ENCODE data around the gene TPP1. TPM values are rescaled to one million over a fixed set of nuclear protein-coding genes. Genes with fewer than 3 reads are reported as not detected.
A peak's percentile ranks its signal among the peaks of the same experiment; 100 is the strongest.

The TPP1 gene
- total and polyA plus RNA-seq, 5 experiments from 2014 or later: 84.8 to 130 (median 107) TPM

DNA sequence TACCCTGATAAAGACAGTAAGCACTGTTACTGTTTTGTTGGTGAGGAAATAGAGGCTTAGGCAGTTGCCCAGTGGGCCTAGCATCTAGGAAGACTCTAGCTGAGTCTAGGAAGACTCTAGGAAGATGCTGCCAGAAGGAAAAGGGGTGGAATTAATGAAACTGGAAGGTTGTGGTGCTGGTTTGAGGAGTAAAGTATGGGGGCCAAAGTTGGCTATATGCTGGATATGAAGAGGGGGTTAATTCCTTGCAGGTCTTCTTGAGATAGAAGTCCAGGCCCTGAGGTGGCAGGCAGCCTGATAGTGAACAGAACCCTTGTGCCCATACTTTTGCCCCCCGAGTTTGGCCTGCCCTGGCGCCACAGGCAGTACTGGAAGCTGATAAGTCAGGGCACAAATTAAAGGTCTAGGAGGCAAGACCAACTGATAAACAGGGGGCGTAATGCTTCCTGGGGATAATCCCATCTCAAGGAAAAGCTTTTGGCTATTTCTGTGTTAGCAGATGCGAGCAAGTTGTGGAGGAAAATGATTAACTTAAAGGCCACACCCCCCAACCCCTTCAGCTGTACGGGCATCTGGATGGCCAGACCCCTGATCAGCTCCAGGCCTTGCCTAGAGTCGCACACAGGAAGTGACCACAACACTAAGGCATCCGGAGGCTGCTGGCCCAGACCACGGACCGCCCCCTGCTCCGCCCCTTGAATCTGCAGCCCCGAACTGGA lies 12.6 kb downstream of the TPP1 start:
- no peak for ATAC-seq
- POLR2A ChIA-PET: interaction anchor here (0.9 to 6.8 kb wide), 5 partner anchors 12 to 204 kb away, joined by 3 to 108 read pairs (median 6); partner anchors contain the start of genes MRPL17 and TPP1

DNA sequence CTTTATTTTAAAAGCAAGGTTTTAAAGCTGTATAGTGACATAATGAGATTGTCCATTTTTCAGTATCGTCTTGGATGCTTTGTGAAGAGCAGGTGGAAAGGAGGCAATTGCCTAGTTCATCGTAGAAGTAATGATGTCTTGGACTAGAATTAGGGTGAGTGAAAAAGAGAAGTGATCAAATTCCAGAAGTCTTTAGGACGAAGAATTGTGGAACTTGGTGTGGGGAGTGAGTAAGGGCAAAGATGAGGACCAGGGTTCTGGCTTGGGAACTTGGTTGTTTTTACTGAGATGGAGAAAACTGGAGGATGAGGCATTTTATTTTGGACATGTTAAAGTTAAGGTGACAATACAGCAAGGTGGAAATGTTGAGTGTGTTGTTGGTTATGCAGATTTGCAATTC lies 14.4 kb downstream of the TPP1 start:
- peaks cover 4 to 35% (median 22%) of the 10 kb centered on the region in 4 donors for H3K4me1 Mint-ChIP-seq
- ATAC-seq: no peak

More for the DNA sequence above, 12.6 kb downstream of the TPP1 start:
- peak in 4 of 10 donors; percentile 16 to 52 (median 18) for DNase-seq
- Mint-ChIP-seq H3K4me3 (peak overlapping the region in 3 of 10 donors; percentile 11 to 66 (median 31)), H3K4me1 (peaks cover 19 to 45% (median 29%) of the 10 kb centered on the region in 4 donors), H3K27me3 (no peaks in the 10 kb centered on the region), H3K27ac (peak overlapping the region in 4 of 10 donors; percentile 83 to 90 (median 86)), H3K36me3 (peaks cover 0 to 40% (median 7%) of the 10 kb centered on the region in 3 donors), H3K9me3 (no peaks in the 10 kb centered on the region)

GRCh38 chr11:6604081-6604626 lies 15.1 kb downstream of the TPP1 start:
- POLR2A ChIA-PET: interaction anchor here (1.0 to 6.8 kb wide), 17 partner anchors 8 to 369 kb away, joined by 3 to 108 read pairs (median 6); partner anchors contain the start of genes ARFIP2, MRPL17, TAF10 and TIMM10B
- no peak overlapping the region for H3K4me3 Mint-ChIP-seq
- H3K27ac Mint-ChIP-seq: no peak overlapping the region
- DNase-seq (peak; percentile 31 to 79 (median 61)), ATAC-seq (peak; percentile 72 to 80)
- H3K36me3 Mint-ChIP-seq: peaks cover 0 to 36% (median 7%) of the 10 kb centered on the region in 3 donors
- H3K4me1 Mint-ChIP-seq: peaks cover 10 to 35% (median 25%) of the 10 kb centered on the region in 4 donors
- H3K9me3 Mint-ChIP-seq: no peaks in the 10 kb centered on the region
- no peaks in the 10 kb centered on the region for H3K27me3 Mint-ChIP-seq

More for the DNA sequence above, 14.4 kb downstream of the TPP1 start:
- peaks cover 0 to 36% (median 7%) of the 10 kb centered on the region in 3 donors for H3K36me3 Mint-ChIP-seq
- no peak overlapping the region for H3K27ac Mint-ChIP-seq
- no peak overlapping the region for H3K4me3 Mint-ChIP-seq
- no peaks in the 10 kb centered on the region for H3K27me3 Mint-ChIP-seq
- POLR2A ChIA-PET: interaction anchor here (1.0 to 6.8 kb wide), 17 partner anchors 8 to 369 kb away, joined by 3 to 108 read pairs (median 6); partner anchors contain the start of genes ARFIP2, MRPL17, TAF10 and TIMM10B
- DNase-seq: no peak
- H3K9me3 Mint-ChIP-seq: no peaks in the 10 kb centered on the region

DNA sequence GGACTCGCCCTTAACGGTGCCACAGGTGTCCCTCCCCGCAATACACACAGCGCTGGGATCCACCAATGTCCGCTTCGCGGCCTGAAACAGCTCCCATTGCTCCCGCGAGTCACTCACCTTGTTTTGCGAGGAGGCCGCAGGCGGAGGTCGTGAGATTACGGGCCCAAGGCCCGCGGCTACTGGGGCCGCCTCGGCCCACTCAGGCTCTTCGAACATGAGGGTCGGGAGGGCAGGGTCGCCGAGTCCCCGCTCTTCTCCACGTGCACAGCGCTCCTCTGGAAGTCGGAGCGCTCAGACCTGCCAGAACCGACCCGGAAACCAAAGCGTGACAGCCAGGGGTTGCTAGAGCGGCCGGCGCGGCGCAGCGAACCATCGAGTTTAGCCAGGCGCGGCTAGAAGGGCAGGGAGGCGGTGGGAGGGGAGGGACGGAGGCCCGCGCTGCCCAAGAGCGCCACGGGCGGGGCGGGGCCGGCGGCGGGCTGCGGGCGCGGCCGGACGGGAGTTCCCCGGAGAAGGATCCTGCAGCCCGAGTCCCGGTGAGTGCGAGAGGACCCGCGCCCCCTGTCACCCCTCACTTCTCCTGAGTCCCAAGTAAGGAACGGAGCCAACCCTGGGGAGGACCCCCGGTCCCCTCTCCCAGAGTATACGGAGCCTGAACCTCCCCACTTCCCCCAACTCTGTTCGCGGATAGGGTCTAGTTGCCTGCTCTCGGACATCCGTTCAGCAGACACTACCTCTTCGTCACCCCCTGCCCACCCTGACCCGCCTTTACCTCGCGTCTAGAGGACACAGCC lies 15.7 kb downstream of the TPP1 start, which contains the start of the genes ILK and RRP8:
Gene ILK, plus strand, starts transcription at position 488 of the 794 bp plus-strand sequence. CDS start 498 bp downstream, outside the sequence.
Gene RRP8, minus strand, starts transcription at position 330 of the 794 bp plus-strand sequence. Its CDS starts 114 bp downstream, at position 216.
- peaks cover 16 to 33% (median 29%) of the 10 kb centered on the region in 4 donors for H3K4me1 Mint-ChIP-seq
- ATAC-seq (peak; percentile 80 to 85), DNase-seq (peak; percentile 68 to 92 (median 80))
- POLR2A ChIA-PET: interaction anchor here (0.5 to 6.8 kb wide), 18 partner anchors 9 to 368 kb away, joined by 3 to 108 read pairs (median 6); partner anchors contain the start of genes ARFIP2, MRPL17, TAF10 and TIMM10B
- no peaks in the 10 kb centered on the region for H3K9me3 Mint-ChIP-seq
- no peak within 1 kb of the TSS for H3K27ac Mint-ChIP-seq
- H3K4me3 Mint-ChIP-seq: no peak within 1 kb of the TSS
- H3K27me3 Mint-ChIP-seq: no peaks in the 10 kb centered on the region
- H3K36me3 Mint-ChIP-seq: peaks cover 0 to 37% (median 3%) of the 10 kb centered on the region in 3 donors

GRCh38 chr11:6602096-6602940 lies 16.9 kb downstream of the TPP1 start:
- POLR2A ChIA-PET: interaction anchor here (0.5 to 6.8 kb wide), 7 partner anchors 10 to 224 kb away, joined by 4 to 108 read pairs (median 15); partner anchors contain the start of genes ARFIP2, MRPL17, TAF10 and TIMM10B
- DNase-seq: no peak
- Mint-ChIP-seq H3K4me3 (no peak overlapping the region), H3K27me3 (no peaks in the 10 kb centered on the region), H3K9me3 (no peaks in the 10 kb centered on the region), H3K36me3 (peaks cover under 1 to 40% (median 7%) of the 10 kb centered on the region in 3 donors), H3K27ac (peak overlapping the region in 7 of 10 donors; percentile 33 to 86 (median 83)), H3K4me1 (peaks cover 23 to 35% (median 30%) of the 10 kb centered on the region in 4 donors)
- no peak for ATAC-seq

DNA sequence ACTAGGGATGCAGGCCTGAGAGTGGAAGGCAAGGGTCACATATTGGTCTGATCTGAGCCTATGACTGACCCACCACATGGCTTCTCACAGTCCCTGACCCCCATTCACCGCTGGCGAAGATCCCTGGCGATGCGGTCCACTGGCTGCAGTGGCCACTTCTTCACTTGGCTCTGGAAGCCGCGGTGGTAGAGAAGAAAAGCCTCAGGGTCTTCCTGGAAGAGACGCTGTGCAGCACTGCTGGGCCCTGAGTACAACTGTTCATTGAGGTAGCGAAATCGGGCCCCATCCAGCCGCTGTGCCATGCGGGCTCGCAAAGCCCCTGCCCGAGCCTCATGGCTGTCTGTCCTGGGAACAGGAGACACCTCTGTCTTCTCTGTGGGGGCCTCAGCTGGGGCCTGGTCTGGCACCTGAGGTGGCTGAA lies 18.2 kb downstream of the TPP1 start:
- H3K4me3 Mint-ChIP-seq: no peak overlapping the region
- DNase-seq (no peak), ATAC-seq (no peak)
- H3K9me3 Mint-ChIP-seq: no peaks in the 10 kb centered on the region
- H3K27me3 Mint-ChIP-seq: no peaks in the 10 kb centered on the region
- peaks cover 2 to 52% (median 7%) of the 10 kb centered on the region in 3 donors for H3K36me3 Mint-ChIP-seq
- POLR2A ChIA-PET: interaction anchor here (6.8 kb wide), 1 partner anchor 82 kb away, joined by 108 read pairs; the partner anchor contains the start of gene MRPL17
- H3K4me1 Mint-ChIP-seq: peaks cover 25 to 39% (median 29%) of the 10 kb centered on the region in 4 donors
- peak overlapping the region in 3 of 10 donors; percentile 22 to 71 (median 57) for H3K27ac Mint-ChIP-seq

GRCh38 chr11:6599881-6600390 lies 19.3 kb downstream of the TPP1 start:
- Mint-ChIP-seq H3K4me1 (peaks cover 30 to 48% (median 31%) of the 10 kb centered on the region in 4 donors), H3K4me3 (peak overlapping the region in 1 of 10 donors; percentile 65), H3K9me3 (no peaks in the 10 kb centered on the region), H3K36me3 (peaks cover 2 to 62% (median 7%) of the 10 kb centered on the region in 3 donors), H3K27me3 (no peaks in the 10 kb centered on the region), H3K27ac (peak overlapping the region in 2 of 10 donors; percentile 27 to 54)
- POLR2A ChIA-PET: interaction anchor here (0.5 to 1.2 kb wide), 3 partner anchors 12 to 72 kb away, joined by 3 to 5 read pairs (median 4); partner anchors contain the start of gene TAF10
- DNase-seq (no peak), ATAC-seq (no peak)

DNA sequence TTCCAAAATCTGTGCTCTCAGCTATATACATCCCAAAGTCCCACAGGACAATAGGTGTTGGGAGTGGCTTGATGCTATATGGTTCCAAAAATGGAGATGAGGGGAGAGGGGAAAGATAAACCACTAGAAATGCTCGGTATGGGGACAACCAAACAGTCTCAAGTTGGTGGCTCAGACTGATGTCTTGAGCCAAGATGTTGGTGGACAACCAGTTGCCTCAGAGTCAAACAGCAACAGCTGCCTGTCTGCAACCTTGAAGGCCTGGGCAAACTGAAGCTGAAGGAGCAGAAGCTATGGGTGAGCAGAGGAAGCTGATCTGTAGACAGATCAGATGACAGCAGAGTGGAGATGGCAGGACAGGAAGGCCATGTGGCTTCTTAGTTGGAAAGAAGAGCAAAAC lies 19.8 kb downstream of the TPP1 start:
- Mint-ChIP-seq H3K4me3 (peak overlapping the region in 4 of 10 donors; percentile 15 to 65 (median 24)), H3K4me1 (peaks cover 32 to 51% (median 34%) of the 10 kb centered on the region in 4 donors), H3K27me3 (no peaks in the 10 kb centered on the region), H3K27ac (peak overlapping the region in 6 of 10 donors; percentile 14 to 81 (median 31)), H3K36me3 (peaks cover 2 to 66% (median 7%) of the 10 kb centered on the region in 3 donors), H3K9me3 (no peaks in the 10 kb centered on the region)
- ATAC-seq (no peak), DNase-seq (no peak)
- POLR2A ChIA-PET: interaction anchor here (0.5 to 1.2 kb wide), 4 partner anchors 13 to 1519 kb away, joined by 3 to 4 read pairs (median 4); partner anchors contain the start of genes MRPL17 and TAF10

GRCh38 chr11:6598555-6598954 lies 20.7 kb downstream of the TPP1 start:
- Mint-ChIP-seq H3K27ac (peak overlapping the region in 4 of 10 donors; percentile 27 to 81 (median 52)), H3K36me3 (peaks cover 2 to 75% (median 11%) of the 10 kb centered on the region in 3 donors), H3K4me1 (peaks cover 40 to 60% (median 42%) of the 10 kb centered on the region in 4 donors), H3K4me3 (peak overlapping the region in 1 of 10 donors; percentile 49), H3K9me3 (no peaks in the 10 kb centered on the region), H3K27me3 (no peaks in the 10 kb centered on the region)
- ATAC-seq (no peak), DNase-seq (no peak)
- POLR2A ChIA-PET: interaction anchor here (1.1 kb wide), 1 partner anchor 85 kb away, joined by 3 read pairs; the partner anchor contains the start of gene MRPL17

DNA sequence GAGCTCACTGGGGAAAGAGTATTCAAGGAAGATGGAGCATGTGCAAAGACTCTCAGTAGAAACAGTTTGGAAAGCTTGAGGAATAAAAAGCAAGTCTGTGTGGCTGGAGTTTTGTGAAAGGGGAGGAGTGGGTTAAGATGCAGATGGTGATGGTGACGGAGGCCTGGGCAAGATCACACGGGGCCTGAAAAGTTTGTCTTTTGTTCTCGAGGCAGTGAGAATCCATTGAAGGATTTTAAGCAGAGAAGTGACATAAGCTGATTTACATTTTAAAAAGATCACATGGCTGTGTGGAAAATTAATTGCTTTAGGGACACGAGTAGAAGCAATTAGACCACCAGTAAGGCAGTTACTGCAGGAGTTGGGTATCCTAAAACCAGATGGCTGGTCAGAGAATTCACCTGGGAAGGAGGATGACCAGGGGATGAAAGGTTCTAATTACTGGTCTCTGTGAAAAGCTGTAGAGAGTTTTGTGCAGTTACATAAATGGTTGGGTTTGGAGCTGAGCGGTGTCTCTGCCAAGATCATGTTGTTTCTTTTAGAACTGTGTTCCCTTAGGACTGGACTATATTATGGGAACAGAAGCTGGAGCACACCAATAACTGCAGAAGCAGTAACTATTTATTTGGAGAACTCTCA lies 22.9 kb downstream of the TPP1 start:
- Mint-ChIP-seq H3K27me3 (no peaks in the 10 kb centered on the region), H3K27ac (peak overlapping the region in 6 of 10 donors; percentile 5 to 67 (median 32)), H3K36me3 (peaks cover 2 to 85% (median 11%) of the 10 kb centered on the region in 3 donors), H3K4me3 (no peak overlapping the region), H3K9me3 (no peaks in the 10 kb centered on the region), H3K4me1 (peaks cover 38 to 73% (median 45%) of the 10 kb centered on the region in 4 donors)
- no peak for ATAC-seq
- no peak for DNase-seq
- POLR2A ChIA-PET: no interaction called here
